KMS-11 (cell line): Measurements from ENCODE around the gene RAB5B.

Experiments used
- H2AFZ ChIP-seq: fragments of 200-600 bp; sonication (generic); 2 replicates; pipeline ENCODE4 v1.6.1; 2016; ENCODE audit warnings: antibody characterized with exemption, mixed run types, low read depth
- H3K27ac ChIP-seq: fragments of 200-600 bp; sonication (generic); 2 replicates; pipeline ENCODE4 v1.6.1; 2016; ENCODE audit warnings: mild to moderate bottlenecking, mixed run types
- H3K27me3 ChIP-seq: fragments of 200-600 bp; sonication (generic); 2 replicates; pipeline ENCODE4 v1.6.1; 2017; ENCODE audit warnings: mild to moderate bottlenecking, low read depth, mixed run types, moderate library complexity; ENCODE audit not compliant: insufficient read depth
- H3K36me3 ChIP-seq: fragments of 200-600 bp; sonication (generic); 2 replicates; pipeline ENCODE4 v1.6.1; 2017; ENCODE audit warnings: mild to moderate bottlenecking, mixed run types; ENCODE audit not compliant: insufficient read depth
- H3K4me1 ChIP-seq: fragments of 200-600 bp; sonication (generic); 2 replicates; pipeline ENCODE4 v1.6.1; 2016; ENCODE audit warnings: mild to moderate bottlenecking, low read depth, mixed run types; ENCODE audit not compliant: poor library complexity, severe bottlenecking
- H3K4me2 ChIP-seq: fragments of 200-600 bp; sonication (generic); 2 replicates; pipeline ENCODE4 v1.7.0; 2016; ENCODE audit warnings: mild to moderate bottlenecking, mixed run types
- H3K4me3 ChIP-seq: fragments of 200-600 bp; sonication (generic); IDR thresholded peaks from 2 replicates; pipeline ENCODE4 v1.6.1; 2017; ENCODE audit warnings: low read depth, low read length, mixed read lengths; ENCODE audit not compliant: insufficient read depth
- H3K79me2 ChIP-seq: fragments of 200-600 bp; sonication (generic); 2 replicates; pipeline ENCODE4 v1.6.1; 2016; ENCODE audit warnings: low read depth, mixed run types; ENCODE audit not compliant: insufficient read depth
- H3K9ac ChIP-seq: fragments of 200-600 bp; sonication (generic); 2 replicates; pipeline ENCODE4 v1.6.1; 2016; ENCODE audit warnings: mild to moderate bottlenecking, mixed run types
- H4K20me1 ChIP-seq: fragments of 200-600 bp; sonication (generic); 2 replicates; pipeline ENCODE4 v1.6.1; 2016; ENCODE audit warnings: mild to moderate bottlenecking, mixed run types; ENCODE audit not compliant: insufficient read depth
- CTCF ChIP-seq: fragments of 200-600 bp; sonication (generic); conservative IDR thresholded peaks from 2 replicates; pipeline ENCODE4 v1.6.1; 2017; ENCODE audit warnings: low read depth, mild to moderate bottlenecking, antibody characterized with exemption, low read length, moderate library complexity, mixed read lengths

The RAB5B gene

GRCh38 chr12:56020423-56021184, 46.7 kb downstream of the RAB5B start, which contains the start of gene IKZF4:
Gene IKZF4, plus strand, starts transcription at chr12:56021043. Its CDS starts 451 bp downstream, at chr12:56021494.
- no peak within 1 kb of the TSS for H3K27ac ChIP-seq
- TF ChIP-seq CTCF = no peak
- no peaks in the 10 kb centered on the region for H3K27me3 ChIP-seq
- no peak within 1 kb of the TSS for H3K9ac ChIP-seq
- no peaks in the 10 kb centered on the region for H4K20me1 ChIP-seq
- H2AFZ ChIP-seq = no peak within 1 kb of the TSS
- no peaks in the 10 kb centered on the region for H3K79me2 ChIP-seq
- no peak within 1 kb of the TSS for H3K4me2 ChIP-seq
- H3K4me3 ChIP-seq = no peak within 1 kb of the TSS
- no peaks in the 10 kb centered on the region for H3K36me3 ChIP-seq
- H3K4me1 ChIP-seq = no peaks in the 10 kb centered on the region

GRCh38 chr12:56021889-56022497, 48.1 kb downstream of the RAB5B start:
- H2AFZ ChIP-seq = no peak overlapping the region
- no peaks in the 10 kb centered on the region for H3K79me2 ChIP-seq
- no peaks in the 10 kb centered on the region for H4K20me1 ChIP-seq
- no peak overlapping the region for H3K4me3 ChIP-seq
- no peak overlapping the region for H3K4me2 ChIP-seq
- no peak overlapping the region for H3K27ac ChIP-seq
- no peak overlapping the region for H3K9ac ChIP-seq
- H3K27me3 ChIP-seq = no peaks in the 10 kb centered on the region
- no peaks in the 10 kb centered on the region for H3K4me1 ChIP-seq
- TF ChIP-seq CTCF = no peak
- H3K36me3 ChIP-seq = no peaks in the 10 kb centered on the region

- Histone ChIP-seq H3K4me3 (no peak overlapping the region), H3K9ac (no peak overlapping the region), H4K20me1 (no peaks in the 10 kb centered on the region), H3K4me2 (no peak overlapping the region), H2AFZ (no peak overlapping the region), H3K27me3 (no peaks in the 10 kb centered on the region), H3K4me1 (no peaks in the 10 kb centered on the region), H3K36me3 (no peaks in the 10 kb centered on the region), H3K79me2 (no peaks in the 10 kb centered on the region), H3K27ac (no peak overlapping the region)
- no peak for TF ChIP-seq CTCF
Observed at GRCh38 chr12:56028511-56029165, 54.8 kb downstream of the RAB5B start.

- no peak overlapping the region for H3K4me2 ChIP-seq
- H3K36me3 ChIP-seq = no peaks in the 10 kb centered on the region
- no peak overlapping the region for H3K27ac ChIP-seq
- no peak overlapping the region for H3K4me3 ChIP-seq
- H3K4me1 ChIP-seq = no peaks in the 10 kb centered on the region
- no peaks in the 10 kb centered on the region for H4K20me1 ChIP-seq
- no peak overlapping the region for H3K9ac ChIP-seq
- H3K27me3 ChIP-seq = no peaks in the 10 kb centered on the region
- H2AFZ ChIP-seq = no peak overlapping the region
- no peak for TF ChIP-seq CTCF
- H3K79me2 ChIP-seq = no peaks in the 10 kb centered on the region
Observed at GRCh38 chr12:56029166-56029519, 55.3 kb downstream of the RAB5B start.
